Hepatocyte (in vitro differentiated cells): ENCODE results near the gene BCL2A1.

Experiments used
- EZH2 ChIP-seq: fragments of 200-600 bp; sonication (generic); IDR thresholded peaks from 2 replicates; pipeline ENCODE4 v1.6.1; 2016; ENCODE audit warnings: antibody characterized with exemption, mild to moderate bottlenecking, borderline replicate concordance
- EZH2phosphoT487 ChIP-seq: fragments of 200-600 bp; sonication (generic); IDR thresholded peaks from one replicate; pipeline ENCODE4 v1.6.1; 2018; ENCODE audit warnings: antibody characterized with exemption, mild to moderate bottlenecking, low read depth, moderate library complexity; ENCODE audit not compliant: unreplicated experiment, severe bottlenecking
- TF ChIP-seq, protein P1 (sequence below): fragments of 200-600 bp; sonication (generic); IDR thresholded peaks from 2 replicates; pipeline ENCODE4 v1.5.1; 2016; ENCODE audit warnings: antibody characterized with exemption, mild to moderate bottlenecking; ENCODE audit not compliant: poor library complexity

DNA sequence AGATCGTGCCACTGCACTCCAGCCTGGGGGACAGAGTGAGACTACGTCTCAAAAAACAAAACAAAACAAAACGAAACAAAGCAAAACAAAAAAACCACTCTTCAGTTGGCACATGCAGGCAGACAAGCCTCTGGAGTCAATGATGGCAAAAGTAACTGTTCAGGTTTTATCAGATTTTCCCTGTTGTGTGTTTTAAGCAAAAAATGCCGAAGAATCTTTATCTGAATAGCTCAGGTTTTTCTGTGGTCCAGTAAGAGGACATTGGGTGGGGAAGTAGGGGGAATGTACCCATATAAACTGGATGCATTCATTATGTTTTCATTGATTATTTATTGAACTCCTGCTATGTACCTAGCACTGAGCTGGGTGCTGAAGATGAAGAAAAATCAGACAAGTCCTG lies 20.8 kb upstream of the BCL2A1 start:
- TF ChIP-seq EZH2 (no peak), EZH2phosphoT487 (no peak)
- TF ChIP-seq, protein P1, sequence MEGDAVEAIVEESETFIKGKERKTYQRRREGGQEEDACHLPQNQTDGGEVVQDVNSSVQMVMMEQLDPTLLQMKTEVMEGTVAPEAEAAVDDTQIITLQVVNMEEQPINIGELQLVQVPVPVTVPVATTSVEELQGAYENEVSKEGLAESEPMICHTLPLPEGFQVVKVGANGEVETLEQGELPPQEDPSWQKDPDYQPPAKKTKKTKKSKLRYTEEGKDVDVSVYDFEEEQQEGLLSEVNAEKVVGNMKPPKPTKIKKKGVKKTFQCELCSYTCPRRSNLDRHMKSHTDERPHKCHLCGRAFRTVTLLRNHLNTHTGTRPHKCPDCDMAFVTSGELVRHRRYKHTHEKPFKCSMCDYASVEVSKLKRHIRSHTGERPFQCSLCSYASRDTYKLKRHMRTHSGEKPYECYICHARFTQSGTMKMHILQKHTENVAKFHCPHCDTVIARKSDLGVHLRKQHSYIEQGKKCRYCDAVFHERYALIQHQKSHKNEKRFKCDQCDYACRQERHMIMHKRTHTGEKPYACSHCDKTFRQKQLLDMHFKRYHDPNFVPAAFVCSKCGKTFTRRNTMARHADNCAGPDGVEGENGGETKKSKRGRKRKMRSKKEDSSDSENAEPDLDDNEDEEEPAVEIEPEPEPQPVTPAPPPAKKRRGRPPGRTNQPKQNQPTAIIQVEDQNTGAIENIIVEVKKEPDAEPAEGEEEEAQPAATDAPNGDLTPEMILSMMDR = no peak
